SIG-M5 (cell line): ENCODE results near the gene RELT.

ENCODE experiments used
- DNase-seq: peaks from one replicate; lab custom pipeline; 2025; lab: John Stamatoyannopoulos, UW

RELT gene

GRCh38 chr11:73376803-73377629 is 817 bp downstream of the RELT start:
- DNase-seq = peak; percentile 8

- DNase-seq = no peak
Measured at GRCh38 chr11:73379189-73379880, 3.1 kb downstream of the RELT start.

GRCh38 chr11:73380331-73380730 is 4.1 kb downstream of the RELT start:
- no peak for DNase-seq

- no peak for DNase-seq
Measured at GRCh38 chr11:73380897-73381410, 4.8 kb downstream of the RELT start.

- no peak for DNase-seq
Measured at GRCh38 chr11:73381589-73381988, 5.4 kb downstream of the RELT start.

- DNase-seq = no peak
Measured at GRCh38 chr11:73382183-73382582, 6.0 kb downstream of the RELT start.

- no peak for DNase-seq
Measured at GRCh38 chr11:73382747-73383146, 6.5 kb downstream of the RELT start.

- DNase-seq = no peak
Measured at GRCh38 chr11:73383249-73384124, 7.3 kb downstream of the RELT start.

GRCh38 chr11:73384125-73384441 is 7.9 kb downstream of the RELT start:
- DNase-seq = no peak

GRCh38 chr11:73384531-73384871 is 8.3 kb downstream of the RELT start:
- DNase-seq = no peak

- no peak for DNase-seq
Measured at GRCh38 chr11:73384872-73385689, 8.9 kb downstream of the RELT start.

GRCh38 chr11:73386016-73386415 is 9.8 kb downstream of the RELT start:
- no peak for DNase-seq

- no peak for DNase-seq
Measured at GRCh38 chr11:73386546-73386945, 10.3 kb downstream of the RELT start.

- DNase-seq = no peak
Measured at GRCh38 chr11:73387594-73388264, 11.5 kb downstream of the RELT start.

GRCh38 chr11:73388265-73389133 is 12.3 kb downstream of the RELT start:
- no peak for DNase-seq

- DNase-seq = no peak
Measured at GRCh38 chr11:73389134-73389525, 12.9 kb downstream of the RELT start.

- no peak for DNase-seq
Measured at GRCh38 chr11:73389916-73390315, 13.7 kb downstream of the RELT start.

GRCh38 chr11:73390601-73391565 is 14.7 kb downstream of the RELT start:
- no peak for DNase-seq

- no peak for DNase-seq
Measured at GRCh38 chr11:73391665-73392064, 15.5 kb downstream of the RELT start.
